Stomach (tissue), 9 donors: ENCODE data around the gene GRAMD1B. TPM values are rescaled to one million over a fixed set of nuclear protein-coding genes. Genes with fewer than 3 reads are reported as not detected.

Experiments
- DNase-seq, 2 donors: peaks; one replicate each; pipeline versions ENCODE4 v3.0.0 to v3.0.0-alpha.2; 2013 to 2019
- H3K27ac ChIP-seq, 5 donors: fragments of 200-600 bp in 4 of 5; sonication (generic) in 4 of 5; one replicate each; pipeline ENCODE4 v1.5.1; 2013 to 2019; ENCODE audit warnings: mild to moderate bottlenecking in 1 of 5, moderate library complexity in 1 of 5
- H3K27me3 ChIP-seq, 3 donors: fragments of 200-600 bp; sonication (generic); one replicate each; pipeline ENCODE4 v1.5.1; 2017 to 2019; ENCODE audit warnings: mixed run types in 1 of 3
- H3K36me3 ChIP-seq, 4 donors: fragments of 200-600 bp; sonication (generic); 1 replicate in 3 of 4; 2 replicates in 1 of 4; pipeline ENCODE4 v1.5.1; 2016 to 2019
- H3K4me1 ChIP-seq, 4 donors: fragments of 200-600 bp; sonication (generic); one replicate each; pipeline ENCODE4 v1.5.1; 2016 to 2019
- H3K4me3 ChIP-seq, 4 donors: fragments of 200-600 bp; sonication (generic) in 3 of 4; one replicate each; pipeline ENCODE4 v1.5.1; 2016 to 2019; ENCODE audit warnings: mild to moderate bottlenecking in 1 of 4
- H3K9me3 ChIP-seq, 4 donors: fragments of 200-600 bp; sonication (generic); one replicate each; pipeline ENCODE4 v1.5.1; 2016 to 2019
- CTCF ChIP-seq, 7 experiments: fragments of 450-650 bp in 4 of 7; fragments of 200-600 bp in 3 of 7; sonication (generic) in 3 of 7; IDR thresholded peaks; one replicate each; pipeline ENCODE4 v1.5.1; 2016 to 2019; ENCODE audit warnings: antibody characterized with exemption in 7 of 7, control low read depth in 2 of 7, mild to moderate bottlenecking in 1 of 7
- EP300 ChIP-seq: sonication (generic); formaldehyde crosslinking; IDR thresholded peaks from one replicate; pipeline ENCODE4 v1.6.1; 2017; ENCODE audit warnings: antibody characterized with exemption
- POLR2A ChIP-seq, 4 donors: fragments of 450-650 bp; IDR thresholded peaks; one replicate each; pipeline ENCODE4 v1.6.1; 2016; ENCODE audit warnings: antibody characterized with exemption in 4 of 4, control low read depth in 2 of 4, mild to moderate bottlenecking in 1 of 4, moderate library complexity in 1 of 4
- POLR2AphosphoS5 ChIP-seq, 3 donors: sonication (generic); formaldehyde crosslinking; IDR thresholded peaks; one replicate each; pipeline ENCODE4 v1.6.1; 2016; ENCODE audit warnings: antibody characterized with exemption in 3 of 3
- WGBS, 5 donors: extraction: QIAGEN DNeasy Blood & Tissue Kit in 3 of 5; methylation state at CpG; one replicate each; pipeline versions ENCODE4 v1.1.5 to v1.1.7; 2013 to 2018; 5-methylcytosine and 5-hydroxymethylcytosine counted together
- intact Hi-C: fragments of 100-400 bp; cut with DNase I; formaldehyde crosslinking; loops from one replicate; pipeline ENCODE4 v1.15.1; 2023; ENCODE audit warnings: low total_unique reads
- polyA plus RNA-seq, 3 donors: library from polyadenylated mRNA; stranded (reverse); fragments of 200-250 nt; gene quantifications; one replicate each; pipeline ENCODE4 v1.2.3, GENCODE V29; 2013
- total RNA-seq, 5 donors: library from RNA; depleted of rRNA; stranded (reverse); fragments of >200 nt; gene quantifications; one replicate each; pipeline versions ENCODE4 v1.1.0 to v1.2.3, GENCODE V29; 2014 to 2016
- donor health status: healthy with polysubstance abuse.
- donor health status: Bipolar disorder and iron deficiency.
- donor health status: healthy.

Gene GRAMD1B
- total and polyA plus RNA-seq, 8 donors, result 0.58 to 39.7 (median 12.2) TPM

GRCh38 chr11:123579482-123579812 is 149.4 kb downstream of the GRAMD1B start:
- H3K4me1 ChIP-seq, result peaks cover 0 to 22% (median 16%) of the 10 kb centered on the region in 4 donors
- H3K9me3 ChIP-seq, result no peaks in the 10 kb centered on the region
- TF ChIP-seq EP300, result no peak
- TF ChIP-seq CTCF (IDR thresholded peaks at IDR 0.05), result no peak
- TF ChIP-seq POLR2AphosphoS5 (IDR thresholded peaks at IDR 0.05), result no peak
- no peak for TF ChIP-seq POLR2A (IDR thresholded peaks at IDR 0.05)
- intact Hi-C loops, result no loop called here
- H3K4me3 ChIP-seq, result no peak overlapping the region
- H3K27ac ChIP-seq, result no peak overlapping the region
- no peaks in the 10 kb centered on the region for H3K36me3 ChIP-seq
- DNase-seq, result no peak
- WGBS, 5 donors, result 82 to 90% (median 85%) methylated on average over 5 of the region's 5 CpGs
- H3K27me3 ChIP-seq, result peaks cover 0 to 9% (median 0%) of the 10 kb centered on the region in 3 donors

GRCh38 chr11:123580137-123580536 is 150.1 kb downstream of the GRAMD1B start:
- peaks cover 5 to 29% (median 22%) of the 10 kb centered on the region in 4 donors for H3K4me1 ChIP-seq
- TF ChIP-seq POLR2AphosphoS5 (IDR thresholded peaks at IDR 0.05) (no peak), POLR2A (IDR thresholded peaks at IDR 0.05) (no peak), EP300 (no peak), CTCF (IDR thresholded peaks at IDR 0.05) (no peak)
- WGBS, 5 donors, result 86 to 93% (median 89%) methylated on average over 6 of the region's 6 CpGs
- H3K4me3 ChIP-seq, result no peak overlapping the region
- no peaks in the 10 kb centered on the region for H3K9me3 ChIP-seq
- no peak overlapping the region for H3K27ac ChIP-seq
- intact Hi-C loops, result loop anchor here (5.0 kb wide), 1 partner anchor 127 kb away; no protein-coding TSS in a partner anchor
- H3K36me3 ChIP-seq, result no peaks in the 10 kb centered on the region
- no peak for DNase-seq
- peaks cover 0 to 9% (median 0%) of the 10 kb centered on the region in 3 donors for H3K27me3 ChIP-seq

- Histone ChIP-seq H3K36me3 (no peaks in the 10 kb centered on the region), H3K9me3 (no peaks in the 10 kb centered on the region), H3K4me1 (peaks cover 5 to 35% (median 27%) of the 10 kb centered on the region in 4 donors), H3K27ac (no peak overlapping the region), H3K4me3 (no peak overlapping the region), H3K27me3 (peaks cover 0 to 9% (median 0%) of the 10 kb centered on the region in 3 donors)
- TF ChIP-seq CTCF (IDR thresholded peaks at IDR 0.05), result peak in 5 of 7 experiments; percentile 91 to 98 (median 97)
- no peak for TF ChIP-seq POLR2A (IDR thresholded peaks at IDR 0.05)
- TF ChIP-seq POLR2AphosphoS5 (IDR thresholded peaks at IDR 0.05), result peak in 2 of 3 donors; percentile 34 to 74
- TF ChIP-seq EP300, result no peak
- 4 to 16% (median 9%) methylated on average over 20 to 25 of the region's 25 CpGs for WGBS, 5 donors
- intact Hi-C loops, result loop anchor here (5.0 kb wide), 1 partner anchor 127 kb away; no protein-coding TSS in a partner anchor
- peak; percentile 84 to 92 for DNase-seq
Measured at GRCh38 chr11:123580557-123581275, 150.6 kb downstream of the GRAMD1B start.

DNA sequence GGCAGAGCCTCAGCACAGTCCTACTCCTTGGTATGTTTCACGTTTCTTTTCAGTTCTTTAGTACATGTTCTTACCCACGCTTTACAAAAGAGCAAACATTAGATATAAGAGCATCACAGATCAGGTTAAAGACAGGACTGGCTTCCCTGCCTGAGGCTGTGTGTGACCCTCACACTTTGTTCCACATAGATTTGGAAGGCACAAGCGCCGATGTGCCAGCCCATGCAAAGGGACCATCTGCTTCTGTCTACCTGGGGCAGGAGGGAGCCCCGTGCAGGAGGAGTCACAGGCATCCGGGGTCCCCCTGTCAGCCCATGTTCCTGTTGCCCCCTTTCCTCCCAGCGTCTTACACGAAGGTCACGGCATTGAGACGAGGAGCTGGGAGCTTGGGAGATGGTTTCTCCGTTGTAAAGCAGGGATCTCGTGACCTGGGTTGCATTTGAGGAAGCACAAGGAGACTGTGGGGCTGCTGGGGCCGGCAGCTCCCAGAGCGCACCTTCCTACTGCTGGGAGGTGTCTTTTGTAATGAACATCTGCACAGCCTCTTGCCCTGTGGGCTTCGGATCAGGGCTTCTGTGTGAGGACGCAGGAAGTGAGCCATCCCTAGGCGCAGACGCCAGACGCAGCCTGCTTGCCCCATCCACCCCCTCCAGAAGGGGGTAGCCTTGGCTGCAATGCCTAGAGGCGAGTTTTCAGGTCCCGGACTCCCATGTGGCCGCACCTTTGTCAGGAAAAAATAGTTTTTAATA is 151.8 kb downstream of the GRAMD1B start:
- Histone ChIP-seq H3K27ac (no peak overlapping the region), H3K36me3 (no peaks in the 10 kb centered on the region), H3K4me1 (peaks cover 14 to 42% (median 37%) of the 10 kb centered on the region in 4 donors), H3K4me3 (no peak overlapping the region), H3K9me3 (no peaks in the 10 kb centered on the region), H3K27me3 (peaks cover 0 to 9% (median 0%) of the 10 kb centered on the region in 3 donors)
- DNase-seq, result no peak
- TF ChIP-seq POLR2A (IDR thresholded peaks at IDR 0.05) (no peak), POLR2AphosphoS5 (IDR thresholded peaks at IDR 0.05) (no peak), EP300 (no peak), CTCF (IDR thresholded peaks at IDR 0.05) (no peak)
- intact Hi-C loops, result loop anchor here (5.0 kb wide), 1 partner anchor 125 kb away; no protein-coding TSS in a partner anchor
- WGBS, 5 donors, result 78 to 85% (median 83%) methylated on average over 14 to 22 of the region's 22 CpGs
